NCI-H526 treated with DMSO at 0.1 percent for 48 hours (cell line): ENCODE data around the gene COL9A3.
A peak's percentile ranks its signal among the peaks of the same experiment; 100 is the strongest.

Experiments
- DNase-seq: peaks from one replicate; lab custom pipeline; 2025; lab: John Stamatoyannopoulos, UW

COL9A3 gene

DNA sequence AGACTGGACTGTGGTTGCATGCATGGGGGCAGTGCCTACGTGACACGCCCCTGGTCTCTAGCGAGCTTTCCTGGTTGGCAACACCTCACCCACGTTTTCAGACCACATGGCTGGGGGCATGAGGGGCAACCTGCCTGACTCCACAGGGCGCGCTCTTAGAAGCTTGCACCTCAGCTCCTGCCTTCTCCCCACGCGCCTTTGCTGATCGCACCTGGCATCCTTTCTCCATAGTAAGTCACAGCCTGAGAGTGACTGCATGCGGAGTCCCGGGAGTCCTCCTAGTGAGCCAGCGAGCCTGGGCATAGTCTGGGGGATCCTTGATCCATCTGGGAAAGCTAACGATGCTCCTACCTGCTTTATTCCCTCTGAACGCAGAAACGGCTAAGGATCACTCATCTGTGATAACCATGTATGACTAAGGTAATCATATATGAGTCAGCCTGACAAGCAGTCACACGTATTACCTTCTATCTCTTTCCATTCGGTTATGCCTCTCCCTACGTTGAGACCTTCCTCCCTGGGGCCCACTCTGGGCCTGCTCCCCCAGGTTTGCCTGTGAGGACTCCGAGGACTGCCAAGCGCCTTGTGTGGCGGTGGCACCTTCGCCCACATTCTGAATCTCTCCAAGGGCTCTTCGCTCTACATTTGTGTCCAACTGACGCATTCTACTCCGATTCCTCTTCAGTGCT lies 40.2 kb downstream of the COL9A3 start:
- no peak for DNase-seq

DNA sequence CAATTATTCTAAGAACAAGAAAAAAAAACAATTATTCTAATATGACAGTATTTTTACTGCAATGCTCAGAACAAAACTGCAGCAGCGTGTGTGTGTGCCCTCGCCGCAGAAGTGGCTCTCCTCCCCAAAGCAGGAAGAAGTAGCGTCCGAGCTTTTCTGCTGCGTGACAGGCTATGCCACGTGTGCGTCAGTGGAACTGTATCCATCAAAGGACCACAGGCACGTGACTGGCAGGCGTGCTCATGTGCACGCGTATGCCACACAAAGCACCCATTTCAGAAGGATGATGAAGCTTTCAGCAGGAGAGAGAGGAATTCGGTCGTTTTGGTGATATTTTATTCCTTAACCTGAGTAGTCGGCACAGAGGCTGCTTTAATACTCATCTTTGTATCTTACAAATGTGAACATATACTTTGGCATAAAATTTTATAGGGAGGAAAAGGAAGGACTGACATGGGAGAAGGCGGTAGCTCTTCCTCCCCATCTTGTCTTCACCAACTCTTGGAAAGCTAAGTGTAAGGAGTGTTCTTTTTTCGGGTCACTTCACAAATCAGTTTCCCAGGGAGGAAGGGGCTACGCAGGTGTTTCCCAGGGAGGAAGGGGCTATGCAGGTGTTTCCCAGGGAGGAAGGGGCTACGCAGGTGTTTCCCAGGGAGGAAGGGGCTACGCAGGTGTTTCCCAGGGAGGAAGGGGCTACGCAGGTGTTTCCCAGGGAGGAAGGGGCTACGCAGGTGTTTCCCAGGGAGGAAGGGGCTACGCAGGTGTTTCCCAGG lies 41.4 kb downstream of the COL9A3 start:
- DNase-seq, result no peak

DNA sequence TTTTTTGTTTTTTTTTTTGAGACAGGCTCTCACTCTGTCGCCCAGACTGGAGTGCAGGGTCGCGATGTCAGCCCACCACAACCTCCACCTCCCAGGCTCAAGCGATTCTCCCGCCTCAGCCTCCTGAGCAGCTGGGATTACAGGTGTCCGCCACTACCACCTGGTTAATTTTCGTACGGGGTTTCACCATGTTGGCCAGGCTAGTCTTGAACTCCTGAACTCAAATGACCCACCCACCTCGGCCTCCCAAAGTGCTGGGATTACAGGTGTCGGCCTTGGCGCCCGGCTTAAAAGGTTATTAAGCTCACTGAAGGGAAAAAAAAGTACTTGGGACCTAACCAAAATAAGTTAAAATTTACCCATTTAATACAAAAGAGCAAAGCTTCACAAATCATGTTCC lies 42.9 kb downstream of the COL9A3 start:
- DNase-seq, result no peak

DNA sequence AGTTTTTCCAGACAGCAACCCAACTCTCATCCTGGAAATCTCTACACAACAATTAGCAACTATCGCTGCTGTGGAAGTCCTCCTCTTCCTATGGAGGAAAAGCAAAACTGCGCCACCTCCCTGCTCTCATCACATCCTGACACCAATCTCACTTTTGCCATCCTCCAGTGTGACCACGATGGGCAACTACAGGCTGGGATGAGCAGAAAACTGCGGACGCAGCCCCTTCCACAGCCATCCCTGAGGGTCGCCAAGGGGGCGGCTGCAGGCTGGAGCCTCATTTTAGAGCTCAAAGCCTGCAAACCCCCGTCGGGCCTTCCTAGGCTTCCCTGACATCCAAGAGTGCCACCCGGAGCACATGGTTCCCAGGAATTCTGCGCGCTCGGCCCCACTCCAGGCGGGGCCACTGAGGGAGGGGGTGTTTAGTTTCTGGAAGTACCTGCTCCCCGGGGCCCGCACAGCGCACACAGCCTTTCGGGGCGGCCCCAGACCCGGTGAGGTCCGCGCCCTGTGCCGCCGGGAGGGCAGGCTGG lies 43.6 kb downstream of the COL9A3 start:
- DNase-seq, result no peak

DNA sequence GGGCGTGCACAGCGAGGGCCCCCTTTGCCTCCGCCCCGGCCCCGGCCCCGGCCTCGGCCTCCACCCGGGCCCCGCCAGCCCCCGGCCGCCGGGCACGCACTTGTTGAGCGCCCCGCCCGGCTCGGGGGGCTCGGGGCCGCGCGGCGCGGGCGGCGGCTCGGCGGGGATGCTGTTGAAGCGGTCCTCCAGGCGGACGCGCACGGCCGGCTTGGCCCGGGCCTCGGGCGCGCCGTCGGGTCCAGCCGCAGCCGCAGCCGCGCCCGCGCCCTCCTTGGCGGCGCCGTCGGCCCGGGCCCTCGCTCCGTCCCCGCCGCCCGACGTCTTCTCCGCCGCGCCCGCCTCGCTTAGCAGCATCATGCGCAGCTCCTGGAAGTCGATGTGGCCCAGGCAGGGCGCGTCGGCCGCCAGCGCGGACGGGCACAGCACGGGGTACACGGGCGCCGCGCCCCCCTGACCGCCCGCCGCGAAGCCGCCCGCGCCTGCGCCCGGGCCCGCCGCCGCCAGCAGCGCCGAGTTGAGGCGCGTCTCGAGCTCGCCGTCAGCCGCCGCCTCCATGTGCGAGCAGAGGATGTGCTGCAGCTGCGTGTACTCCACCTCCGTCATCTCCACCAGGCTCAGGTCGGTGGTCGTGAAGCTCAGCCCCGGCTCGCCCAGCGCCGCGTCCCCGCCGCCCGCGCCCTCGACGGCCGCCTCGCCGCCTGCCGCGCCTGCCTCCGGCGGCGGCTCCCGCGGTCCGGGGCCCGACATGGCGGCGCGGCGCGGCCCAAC lies 44.3 kb downstream of the COL9A3 start:
- no peak for DNase-seq

DNA sequence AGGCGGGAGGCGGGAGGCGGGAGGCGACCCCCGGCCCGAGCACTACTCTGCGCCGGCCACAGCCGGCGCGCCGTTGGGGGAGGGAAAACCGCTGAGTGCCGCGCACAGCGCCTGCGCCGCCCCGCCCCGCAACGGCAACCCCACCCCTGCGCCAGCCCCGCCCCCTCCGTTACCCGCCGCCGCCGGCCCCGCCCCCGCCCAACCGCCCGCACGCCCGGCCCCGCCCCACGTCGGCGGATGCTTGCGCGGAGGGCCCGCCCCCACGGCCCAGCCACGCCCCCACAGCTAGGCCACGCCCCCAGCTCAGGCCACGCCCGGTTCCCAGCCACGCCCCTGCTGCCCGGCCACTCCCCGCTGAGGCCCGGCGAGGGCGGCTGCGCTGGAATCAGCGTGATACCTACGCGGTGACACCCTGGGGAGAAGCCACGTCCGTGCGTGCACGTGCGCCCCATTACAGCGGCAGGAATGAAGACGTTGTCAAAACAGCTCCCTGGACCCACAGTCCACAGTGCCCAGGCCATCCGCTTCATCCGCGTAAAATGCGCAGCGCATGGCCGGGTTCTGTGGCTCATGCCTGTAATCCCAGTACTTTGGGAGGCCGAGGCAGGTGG lies 45.0 kb downstream of the COL9A3 start, which contains the start of gene TCFL5:
TCFL5 (minus strand) TSS at position 97 of the 611 bp plus-strand sequence. CDS start 152 bp downstream, outside the sequence.
- DNase-seq, result peak; percentile 53

DNA sequence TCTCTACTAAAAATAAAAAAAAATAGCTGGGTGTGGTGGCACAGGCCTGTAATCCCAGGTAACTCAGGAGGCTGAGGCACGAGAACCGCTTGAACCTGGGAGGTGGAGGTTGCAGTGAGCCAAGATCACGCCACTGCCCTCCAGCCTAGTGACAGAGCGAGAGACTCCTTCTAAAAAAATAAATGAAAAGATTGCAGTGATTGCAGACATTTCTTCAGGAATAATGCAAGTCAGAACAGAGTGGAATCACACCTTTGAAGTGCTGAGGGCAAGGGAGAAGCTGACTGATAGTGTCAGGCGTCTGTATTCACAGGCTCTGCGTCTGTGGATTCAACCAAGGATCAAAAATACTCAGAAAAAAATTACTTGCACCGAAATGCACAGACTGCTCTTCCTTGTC lies 47.4 kb downstream of the COL9A3 start:
- DNase-seq, result no peak

DNA sequence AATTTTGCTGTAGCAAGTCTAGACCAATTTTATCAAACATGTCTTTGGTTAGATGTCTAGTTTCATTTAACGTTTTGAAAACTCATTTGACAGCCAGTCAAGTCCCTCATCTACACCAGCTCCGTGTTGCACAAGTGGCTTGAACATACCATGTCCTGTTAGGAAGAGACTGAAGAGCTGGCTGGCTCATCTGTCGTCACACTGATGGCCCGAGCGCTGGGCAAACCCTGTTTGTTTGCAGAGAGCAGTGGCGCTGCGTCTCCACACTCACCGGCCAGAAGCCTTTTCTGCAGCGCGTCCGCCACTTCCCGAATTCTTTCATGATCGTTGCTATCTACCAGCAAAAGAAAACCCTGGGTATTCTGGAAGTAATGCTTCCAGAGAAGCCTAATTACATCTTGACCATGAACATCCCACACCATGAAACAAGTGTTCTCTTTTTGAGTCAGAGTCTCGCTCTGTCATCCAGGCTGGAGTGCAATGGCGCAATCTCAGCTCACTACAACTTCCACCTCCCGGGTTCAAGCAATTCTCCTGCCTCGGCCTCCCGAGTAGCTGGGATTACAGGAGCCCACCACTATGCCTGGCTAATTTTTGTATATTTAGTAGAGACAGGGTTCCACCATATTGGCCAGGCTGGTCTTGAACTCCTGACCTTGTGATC lies 55.5 kb downstream of the COL9A3 start:
- DNase-seq, result no peak

DNA sequence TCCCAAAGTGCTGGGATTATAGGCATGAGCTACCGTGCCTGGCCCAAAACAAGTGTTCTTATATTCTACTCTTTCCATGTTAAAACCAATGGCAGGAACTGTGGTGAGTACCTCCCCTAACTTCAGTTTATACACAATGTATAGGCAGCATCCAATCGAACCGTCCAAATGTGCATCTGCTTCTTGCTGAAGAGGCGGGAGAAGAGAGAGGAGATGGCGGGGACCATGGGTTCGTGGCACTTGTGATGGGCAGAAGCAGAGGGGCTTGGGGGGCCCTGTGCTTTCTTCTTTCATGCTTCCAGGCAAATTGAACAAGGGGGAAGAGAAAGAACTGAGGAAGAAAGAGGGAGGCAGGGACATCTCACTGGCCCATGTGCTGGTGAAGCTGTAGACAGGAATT lies 56.0 kb downstream of the COL9A3 start:
- no peak for DNase-seq

DNA sequence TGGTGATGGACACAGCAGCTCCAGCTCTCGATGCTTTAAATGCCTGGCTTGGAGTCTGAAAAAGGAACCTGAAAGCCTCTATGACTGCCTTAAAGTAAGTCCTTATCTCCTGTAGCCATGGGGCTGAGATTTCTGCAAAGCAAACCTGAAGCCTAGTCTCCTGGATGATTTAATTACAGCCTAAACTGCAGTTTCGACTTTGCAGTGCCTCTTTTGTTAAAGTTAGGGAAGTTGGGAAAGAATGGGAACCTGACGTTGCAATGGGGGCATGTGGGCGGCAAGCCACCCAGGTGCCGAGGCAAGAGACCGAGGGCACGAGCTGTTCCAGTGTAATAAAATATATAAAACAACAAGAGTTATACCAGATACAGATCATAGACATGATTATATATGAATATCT lies 56.4 kb downstream of the COL9A3 start:
- no peak for DNase-seq

DNA sequence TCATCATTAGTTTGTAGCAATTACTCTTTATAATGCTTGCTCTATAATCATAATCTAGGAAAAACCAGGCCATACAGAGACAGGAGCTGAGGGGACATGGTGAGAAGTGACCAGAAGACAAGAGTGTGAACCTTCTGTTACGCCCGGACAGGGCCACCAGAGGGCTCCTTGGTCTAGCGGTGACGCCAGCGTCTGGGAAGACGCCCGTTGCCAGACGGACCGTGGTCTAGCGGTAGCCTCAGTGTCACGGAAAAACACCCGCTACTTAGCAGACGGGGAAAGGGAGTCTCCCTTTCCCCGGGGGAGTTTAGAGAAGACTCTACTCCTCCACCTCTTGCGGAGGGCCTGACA lies 56.8 kb downstream of the COL9A3 start:
- peak; percentile 7 for DNase-seq

DNA sequence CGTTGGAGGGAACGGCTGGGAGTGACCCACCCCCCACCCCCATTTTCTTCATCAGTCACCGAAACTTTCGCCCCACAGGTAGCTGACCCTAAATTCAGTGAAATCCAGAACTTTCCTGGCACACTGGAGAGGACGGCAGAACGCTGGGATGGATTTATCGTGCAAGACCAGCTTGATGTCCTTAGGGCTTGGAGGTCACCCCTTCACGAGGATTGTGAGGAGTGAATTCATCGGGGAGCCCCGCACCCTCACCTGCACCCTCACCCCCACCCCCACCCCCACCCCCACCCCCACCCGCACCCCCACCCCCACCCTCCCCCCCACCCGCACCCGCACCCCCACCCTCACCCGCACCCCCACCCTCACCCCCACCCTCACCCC lies 58.1 kb downstream of the COL9A3 start:
- DNase-seq, result no peak

DNA sequence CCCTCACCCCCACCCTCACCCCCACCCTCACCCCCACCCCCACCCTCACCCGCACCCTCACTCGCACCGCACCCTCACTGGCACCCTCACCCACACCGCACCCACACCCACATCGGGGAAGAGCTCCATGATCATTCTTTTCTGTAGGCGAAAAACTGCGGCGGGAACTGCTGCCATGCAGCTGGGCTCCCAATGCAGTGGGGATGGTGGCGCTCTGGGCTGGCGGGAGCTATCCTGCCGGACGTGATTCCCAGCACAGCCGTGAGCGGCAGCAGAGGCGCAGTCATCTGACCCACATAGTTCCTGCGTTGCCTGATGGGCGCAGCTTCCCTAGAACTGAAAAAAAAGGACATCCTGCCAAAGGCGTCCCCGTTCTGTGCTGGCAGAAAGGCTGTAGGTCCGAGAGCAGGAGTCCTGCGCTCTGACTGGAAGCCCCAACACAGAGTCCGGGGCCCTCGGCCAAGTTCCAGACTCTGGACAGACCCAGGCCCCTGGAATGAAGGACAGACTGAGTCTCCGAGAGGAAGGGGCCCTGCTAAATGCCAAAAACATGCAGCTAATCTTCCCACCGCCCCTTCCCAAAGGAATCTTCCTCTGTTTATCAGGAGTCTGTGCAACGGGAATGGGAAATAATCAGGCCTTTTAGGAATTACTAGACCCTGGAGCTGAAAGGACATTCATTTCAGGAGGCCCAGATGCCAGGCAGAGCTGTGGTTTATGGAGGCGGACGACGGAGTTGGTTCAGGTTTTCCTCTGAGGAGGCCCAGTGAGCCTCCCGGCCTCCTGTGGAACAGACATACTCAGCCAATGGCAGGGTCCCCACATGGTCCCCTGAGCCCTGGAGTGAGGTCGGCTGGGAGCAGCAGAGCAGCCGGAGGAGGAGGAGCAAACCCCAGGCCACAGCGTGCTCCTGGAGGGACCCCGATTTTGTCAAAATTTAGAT lies 58.8 kb downstream of the COL9A3 start:
- DNase-seq, result peak; percentile 82

DNA sequence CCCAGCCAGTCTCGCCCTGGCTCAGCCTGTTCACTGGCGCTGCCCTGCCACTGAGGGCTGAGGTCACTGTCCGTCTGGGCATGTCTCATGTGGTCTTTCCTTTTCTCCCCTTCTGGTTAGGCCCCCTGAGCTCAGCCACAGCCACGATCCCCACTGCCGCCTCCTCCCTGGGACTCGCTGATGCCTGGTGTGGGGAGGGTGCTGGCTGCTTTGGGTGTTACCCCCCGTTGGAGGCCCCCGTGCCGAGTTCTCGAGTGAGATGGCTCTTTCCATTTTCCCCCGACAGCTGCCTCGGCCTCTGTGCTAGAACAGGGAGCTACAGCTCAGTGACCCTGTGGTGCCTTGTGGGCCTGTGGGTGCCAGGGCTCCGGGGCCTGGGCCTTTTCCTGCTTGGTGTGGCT lies 59.7 kb downstream of the COL9A3 start:
- DNase-seq, result no peak

DNA sequence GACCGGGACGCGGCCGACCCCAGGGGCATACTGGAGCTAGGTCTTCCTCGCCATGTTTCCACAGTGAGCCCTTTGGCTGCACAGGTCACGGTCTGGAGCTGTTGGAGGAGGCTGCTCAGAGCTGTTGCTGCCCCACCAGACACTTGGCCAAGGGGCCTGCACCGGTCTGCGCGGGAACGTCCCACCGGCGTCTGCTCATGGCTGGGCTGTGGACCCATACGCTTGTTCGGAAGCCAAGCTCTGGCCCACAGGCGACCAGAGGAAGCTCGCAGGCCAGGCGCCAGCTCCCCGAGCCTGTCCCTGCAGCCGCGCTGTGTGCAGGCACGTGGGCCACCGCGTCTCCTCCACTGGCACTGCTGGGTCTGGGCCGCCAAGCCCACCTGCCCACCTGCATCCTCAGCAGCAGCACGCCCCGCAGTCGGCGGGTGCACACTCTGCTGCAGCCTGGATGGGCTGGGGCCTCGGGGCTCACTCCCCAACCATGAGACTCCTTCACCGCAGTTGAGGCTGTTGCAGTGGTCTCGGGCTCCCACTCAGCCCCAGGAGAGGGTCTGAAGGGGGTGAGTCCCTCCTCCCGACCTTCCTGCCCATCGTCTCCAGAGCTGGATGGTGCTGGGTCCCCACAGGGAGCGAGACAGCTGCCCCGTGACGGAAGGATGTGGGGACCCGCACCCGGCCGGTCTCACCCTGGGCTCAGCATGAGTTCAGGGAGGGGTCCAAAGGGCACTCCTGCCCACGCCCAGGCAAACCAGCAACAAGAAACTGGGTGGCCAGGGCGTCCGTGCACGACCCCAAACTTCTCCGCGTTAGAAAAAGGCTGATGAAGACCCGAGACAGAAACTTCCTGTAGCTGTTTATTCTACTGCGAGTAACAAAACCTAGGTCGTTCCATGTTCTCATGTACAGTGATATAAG lies 60.3 kb downstream of the COL9A3 start:
- DNase-seq, result no peak

DNA sequence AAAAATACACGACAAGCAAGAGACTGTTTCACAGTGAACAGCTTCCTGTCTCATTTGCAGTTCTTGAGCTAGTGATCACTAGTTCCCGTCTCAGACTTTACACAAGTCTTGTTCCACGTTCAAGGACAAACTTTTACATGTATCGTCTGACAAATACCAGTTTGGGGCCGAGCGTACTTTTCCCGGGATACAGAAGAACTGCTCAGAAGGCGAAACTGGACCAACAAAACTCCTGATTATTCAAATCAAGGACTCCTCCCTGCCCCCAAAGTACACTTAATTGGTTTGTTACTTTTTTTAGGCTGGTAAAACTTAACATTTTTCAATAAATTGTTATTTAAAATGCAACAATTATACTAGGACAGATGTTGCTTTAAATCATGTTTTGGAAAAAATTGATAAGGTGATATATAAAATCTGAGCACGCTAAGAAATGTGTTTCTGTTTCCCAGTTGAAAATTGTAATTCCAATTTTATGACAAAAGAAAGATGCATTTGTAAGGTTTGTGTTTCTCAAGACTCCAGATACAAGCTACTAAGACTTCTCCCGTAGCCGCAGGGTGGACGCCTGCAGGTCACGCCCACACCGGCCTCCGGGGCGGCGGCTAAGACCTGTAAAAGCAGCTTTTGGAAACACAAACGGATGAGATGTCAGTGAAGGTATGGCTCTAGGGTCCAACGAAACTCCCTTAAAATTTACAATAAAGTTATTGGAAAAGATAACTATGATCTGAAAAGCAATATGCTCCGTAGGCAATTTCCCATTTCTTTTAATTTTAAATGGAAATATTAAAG lies 61.6 kb downstream of the COL9A3 start:
- no peak for DNase-seq

DNA sequence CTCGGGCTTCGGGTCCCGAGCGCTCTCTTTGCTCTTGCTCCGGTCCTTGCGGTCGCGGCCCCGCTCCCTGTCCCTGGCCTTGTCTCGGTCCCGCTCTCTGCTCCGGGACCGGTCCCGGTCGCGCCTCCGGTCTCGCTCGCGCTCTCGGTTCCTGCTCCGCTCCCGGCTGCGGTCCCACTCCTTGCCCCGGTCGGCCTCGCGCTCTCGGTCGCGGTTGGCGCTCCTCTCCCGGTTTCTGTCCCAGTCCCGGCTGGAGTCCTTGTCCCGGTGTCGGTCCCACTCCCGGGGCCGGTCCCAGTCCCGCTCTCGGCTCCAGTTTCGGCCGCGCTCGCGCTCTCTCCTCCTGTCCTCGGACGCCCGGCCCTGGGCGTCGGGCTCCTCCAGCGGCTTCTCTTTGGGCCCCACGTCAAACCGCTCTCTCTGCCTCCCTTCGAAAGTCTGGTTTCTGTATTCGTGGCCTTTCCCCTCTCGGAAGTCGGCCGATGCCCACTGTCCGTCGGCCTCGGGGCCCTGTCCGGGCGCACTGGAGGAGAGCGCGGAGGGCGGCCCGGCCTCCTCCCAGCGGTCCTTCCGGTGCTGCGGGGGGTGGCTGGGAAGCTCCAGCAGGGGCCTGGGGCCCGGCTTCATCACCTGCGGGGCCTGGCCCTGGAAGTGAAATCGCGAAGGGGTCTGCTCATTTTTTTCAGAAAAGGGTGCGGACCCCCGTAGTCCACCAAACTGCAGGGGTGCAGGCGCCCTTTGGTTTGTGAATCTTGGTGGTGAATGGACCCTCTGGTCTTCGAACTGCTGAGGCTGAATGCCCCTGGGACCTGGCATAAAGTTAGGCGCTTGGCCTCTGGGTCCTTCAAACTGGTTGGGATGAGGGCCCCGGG lies 62.7 kb downstream of the COL9A3 start:
- DNase-seq, result no peak
